Thyroid gland (tissue), 4 donors: ENCODE results near the gene BMP8A. TPM values are rescaled to one million over a fixed set of nuclear protein-coding genes. Genes with fewer than 3 reads are reported as not detected.

Source experiments
- DNase-seq, 2 donors: peaks; one replicate each; pipeline ENCODE4 v3.0.0-alpha.2; 2019
- H3K27ac ChIP-seq, 3 donors: fragments of 200-600 bp; sonication (generic); 1 replicate in 2 of 3; 2 replicates in 1 of 3; pipeline ENCODE4 v1.5.1; 2016 to 2019; ENCODE audit warnings: mild to moderate bottlenecking in 1 of 3, moderate library complexity in 1 of 3
- H3K27me3 ChIP-seq: fragments of 200-600 bp; sonication (generic); one replicate; pipeline ENCODE4 v1.5.1; 2019
- H3K36me3 ChIP-seq, 2 donors: fragments of 200-600 bp; sonication (generic); one replicate each; pipeline ENCODE4 v1.5.1; 2016 to 2019
- H3K4me1 ChIP-seq, 2 donors: fragments of 200-600 bp; sonication (generic); one replicate each; pipeline ENCODE4 v1.5.1; 2017 to 2019
- H3K4me3 ChIP-seq, 3 donors: fragments of 200-600 bp; sonication (generic); replicated peaks in 1 of 3; 1 replicate in 2 of 3; 2 replicates in 1 of 3; pipeline ENCODE4 v1.5.1; 2016; ENCODE audit warnings: mild to moderate bottlenecking in 1 of 3
- H3K9me3 ChIP-seq: fragments of 200-600 bp; sonication (generic); one replicate; pipeline ENCODE4 v1.5.1; 2017
- CTCF ChIP-seq, 6 experiments: fragments of 200-600 bp in 3 of 6; fragments of 450-650 bp in 3 of 6; sonication (generic) in 3 of 6; IDR thresholded peaks; one replicate each; pipeline ENCODE4 v1.5.1; 2016 to 2019; ENCODE audit warnings: antibody characterized with exemption in 6 of 6, mild to moderate bottlenecking in 2 of 6, inconsistent platforms in 1 of 6, moderate library complexity in 1 of 6
- POLR2A ChIP-seq, 2 donors: fragments of 450-650 bp; IDR thresholded peaks; one replicate each; pipeline ENCODE4 v1.6.1; 2017; ENCODE audit warnings: antibody characterized with exemption in 2 of 2, mild to moderate bottlenecking in 2 of 2, moderate library complexity in 1 of 2
- WGBS, 2 donors: methylation state at CpG; one replicate each; pipeline ENCODE4 v1.1.5; 2017; 5-methylcytosine and 5-hydroxymethylcytosine counted together
- intact Hi-C: fragments of 100-400 bp; cut with DNase I; formaldehyde crosslinking; loops from one replicate; pipeline ENCODE4 v1.15.1; 2023
- total RNA-seq, 4 donors: library from RNA; depleted of rRNA; stranded (reverse); fragments of >200 nt; gene quantifications; one replicate each; pipeline ENCODE4 v1.2.3, GENCODE V29; 2016

Gene BMP8A
- total RNA-seq, 4 donors from 2014 or later: 58.5 to 386 (median 270) TPM

GRCh38 chr1:39571178-39571483, 79.7 kb downstream of the BMP8A start:
- intact Hi-C loops: no loop called here
- H3K27me3 ChIP-seq: no peaks in the 10 kb centered on the region
- no peaks in the 10 kb centered on the region for H3K9me3 ChIP-seq
- H3K27ac ChIP-seq: no peak overlapping the region
- no peak for TF ChIP-seq POLR2A (IDR thresholded peaks at IDR 0.05)
- TF ChIP-seq CTCF (IDR thresholded peaks at IDR 0.05): no peak
- 96% methylated on average over 9 of the region's 9 CpGs; no CpG with 5 or more reads in 1 of the 2 donors for WGBS, 2 donors
- DNase-seq: no peak
- no peak overlapping the region for H3K4me3 ChIP-seq
- peaks cover 55 to 61% of the 10 kb centered on the region in 2 donors for H3K36me3 ChIP-seq
- H3K4me1 ChIP-seq: peaks cover 20 to 25% of the 10 kb centered on the region in 2 donors

GRCh38 chr1:39572379-39573096, 81.1 kb downstream of the BMP8A start:
- Histone ChIP-seq H3K9me3 (no peaks in the 10 kb centered on the region), H3K4me1 (peaks cover 20 to 25% of the 10 kb centered on the region in 2 donors), H3K4me3 (no peak overlapping the region), H3K36me3 (peaks cover 47 to 49% of the 10 kb centered on the region in 2 donors), H3K27ac (no peak overlapping the region), H3K27me3 (no peaks in the 10 kb centered on the region)
- no peak for TF ChIP-seq POLR2A (IDR thresholded peaks at IDR 0.05)
- TF ChIP-seq CTCF (IDR thresholded peaks at IDR 0.05): no peak
- no peak for DNase-seq
- 76% methylated on average over 5 of the region's 5 CpGs for WGBS, 2 donors
- intact Hi-C loops: no loop called here

- H3K4me1 ChIP-seq: peaks cover 20 to 25% of the 10 kb centered on the region in 2 donors
- H3K4me3 ChIP-seq: no peak overlapping the region
- DNase-seq: no peak
- H3K27me3 ChIP-seq: no peaks in the 10 kb centered on the region
- intact Hi-C loops: no loop called here
- TF ChIP-seq POLR2A (IDR thresholded peaks at IDR 0.05) (no peak), CTCF (IDR thresholded peaks at IDR 0.05) (no peak)
- H3K27ac ChIP-seq: no peak overlapping the region
- WGBS, 2 donors: 97 to 100% methylated on average over 1 of the region's 1 CpG
- no peaks in the 10 kb centered on the region for H3K9me3 ChIP-seq
- peaks cover 42 to 45% of the 10 kb centered on the region in 2 donors for H3K36me3 ChIP-seq
These were observed 81.6 kb downstream of the BMP8A start for GRCh38 chr1:39573097-39573465.

DNA sequence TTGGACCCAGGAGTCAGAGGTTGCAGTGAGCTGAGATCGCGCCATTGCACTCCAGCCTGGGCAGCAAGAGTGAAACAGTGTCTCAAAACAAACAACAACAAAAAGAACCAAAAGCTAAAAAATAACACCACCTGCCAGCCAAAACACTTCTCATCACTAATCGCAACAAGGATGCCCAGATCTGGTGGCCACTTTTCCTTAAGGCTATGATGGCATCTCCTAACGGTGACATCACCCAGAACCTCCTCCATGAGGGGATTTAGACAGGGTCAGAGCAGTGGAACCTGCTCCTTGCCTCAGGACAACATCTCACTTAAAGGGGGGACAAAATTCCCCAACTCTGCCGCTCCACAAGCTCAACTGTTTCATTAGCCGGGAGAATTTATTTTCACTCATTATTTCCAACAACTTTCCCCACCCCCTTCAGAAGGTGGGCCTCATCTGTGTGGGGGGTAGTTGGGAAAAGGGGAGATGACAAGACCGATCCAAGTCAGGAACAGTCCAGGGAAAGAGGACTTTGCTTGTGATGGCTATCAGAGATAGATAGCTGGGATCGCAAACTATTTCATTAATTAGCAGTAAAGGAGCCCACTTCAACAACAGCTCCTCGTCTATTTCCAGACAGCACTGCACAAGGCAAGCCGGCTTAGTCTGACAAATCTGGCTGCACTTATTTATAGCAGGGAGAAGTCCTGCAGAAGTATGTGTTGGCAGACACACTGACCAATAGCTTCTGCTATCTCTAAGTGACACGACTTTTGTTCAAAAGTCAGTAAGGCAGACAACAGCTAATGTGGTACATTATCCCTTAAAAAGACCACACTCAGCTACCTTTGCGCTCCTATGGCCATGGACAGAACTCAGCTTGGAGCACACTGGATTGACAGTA, 82.5 kb downstream of the BMP8A start:
- H3K9me3 ChIP-seq: no peaks in the 10 kb centered on the region
- intact Hi-C loops: no loop called here
- TF ChIP-seq CTCF (IDR thresholded peaks at IDR 0.05): no peak
- DNase-seq: no peak
- H3K4me1 ChIP-seq: peaks cover 20 to 25% of the 10 kb centered on the region in 2 donors
- H3K4me3 ChIP-seq: peak overlapping the region in 1 of 3 donors; percentile 88
- H3K27me3 ChIP-seq: no peaks in the 10 kb centered on the region
- peaks cover 33 to 36% of the 10 kb centered on the region in 2 donors for H3K36me3 ChIP-seq
- H3K27ac ChIP-seq: no peak overlapping the region
- WGBS, 2 donors: 56 to 62% methylated on average over 12 of the region's 12 CpGs

- intact Hi-C loops: no loop called here
- Histone ChIP-seq H3K4me3 (peak overlapping the region in 2 of 3 donors; percentile 9 to 88), H3K9me3 (no peaks in the 10 kb centered on the region), H3K27ac (peak overlapping the region in 1 of 3 donors; percentile 77), H3K27me3 (no peaks in the 10 kb centered on the region), H3K36me3 (peaks cover 26 to 29% of the 10 kb centered on the region in 2 donors), H3K4me1 (peaks cover 20 to 25% of the 10 kb centered on the region in 2 donors)
- no peak for DNase-seq
- WGBS, 2 donors: 60 to 64% methylated on average over 4 to 5 of the region's 5 CpGs
- TF ChIP-seq CTCF (IDR thresholded peaks at IDR 0.05) (no peak), POLR2A (IDR thresholded peaks at IDR 0.05) (no peak)
These were observed 83.2 kb downstream of the BMP8A start for GRCh38 chr1:39574646-39575045.
